Keratinocyte (primary cell): ENCODE data around the gene SCARB1.

Experiments
- CTCF ChIP-seq, 3 experiments: IDR thresholded peaks in 1 of 3; conservative IDR thresholded peaks in 1 of 3; optimal IDR thresholded peaks in 1 of 3; 2 replicates in 2 of 3; 3 replicates in 1 of 3; pipeline versions ENCODE3 to v1.5.1; 2011; ENCODE audit warnings: low read length in 3 of 3, mild to moderate bottlenecking in 3 of 3, moderate library complexity in 2 of 3, control low read depth in 1 of 3, inconsistent platforms in 1 of 3; ENCODE audit not compliant: insufficient read depth in 2 of 3; ENCODE audit errors: extremely low read depth in 1 of 3
- EZH2 ChIP-seq: IDR thresholded peaks from one replicate; pipeline ENCODE4 v1.6.1; 2012; ENCODE audit warnings: inconsistent platforms, mild to moderate bottlenecking, low read length, moderate library complexity

- TF ChIP-seq CTCF (optimal IDR thresholded peaks at IDR 0.05 in 1 of 3, IDR thresholded peaks at IDR 0.05 in 1 of 3, conservative IDR thresholded peaks at IDR 0.05 in 1 of 3; ENCODE audit: extremely low read depth in 1 of 3, insufficient read depth in 2 of 3, low read length in 3 of 3) (no peak), EZH2 (no peak)
Observed at GRCh38 chr12:124872068-124872719, 8.5 kb upstream of the SCARB1 start.
